HG03139 (cell line): ENCODE data around the gene SH3BP1.

Source experiments
- ATAC-seq: cut with Tn5 transposase; IDR thresholded peaks from one replicate; pipeline ENCODE4 v1.9.1; 2021; ENCODE audit not compliant: unreplicated experiment

The SH3BP1 gene

DNA sequence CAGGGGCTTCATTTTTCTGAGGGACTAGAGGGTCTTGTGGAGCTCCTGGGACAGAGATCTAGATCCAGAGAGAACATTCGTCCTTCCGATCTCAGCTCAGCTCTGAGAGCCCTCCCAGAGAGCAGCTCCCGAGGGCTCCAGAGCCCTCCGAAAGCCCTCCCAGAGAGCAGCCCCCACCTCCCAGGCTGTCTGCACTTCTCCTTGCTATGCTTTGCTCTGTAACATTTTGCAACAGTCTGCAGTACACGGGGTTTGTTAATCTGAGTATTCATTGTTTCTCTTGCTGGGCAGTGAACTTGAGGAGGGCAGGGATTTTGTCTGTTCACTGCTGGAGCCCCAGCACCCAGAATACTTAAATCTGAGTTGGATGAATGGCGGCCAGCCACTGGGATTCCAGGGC, 28.3 kb upstream of the SH3BP1 start:
- no peak for ATAC-seq

- ATAC-seq: no peak
Observed at GRCh38 chr22:37616201-37617083, 23.0 kb upstream of the SH3BP1 start.

- ATAC-seq: no peak
Observed at GRCh38 chr22:37617431-37617830, 22.0 kb upstream of the SH3BP1 start.

- no peak for ATAC-seq
Observed at GRCh38 chr22:37618072-37618656, 21.3 kb upstream of the SH3BP1 start.

DNA sequence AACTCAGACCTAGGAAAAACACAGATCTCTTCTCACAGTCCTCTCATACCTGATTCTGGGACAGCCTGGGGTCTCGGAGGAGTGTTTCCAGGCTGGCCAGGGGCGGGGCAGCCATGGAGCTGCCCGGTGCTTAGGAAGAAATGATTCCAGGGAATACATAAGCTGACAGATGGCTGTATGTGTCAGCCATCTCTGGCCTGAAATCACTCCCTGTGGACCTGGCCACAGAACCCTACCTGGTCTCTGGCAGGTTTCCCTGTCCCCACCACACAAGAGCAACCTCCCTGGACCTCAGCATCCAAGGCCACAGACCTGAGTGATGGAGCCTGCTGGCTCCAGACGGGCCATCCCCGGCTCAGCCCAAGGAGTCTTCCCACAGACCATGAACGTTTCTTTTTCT, 20.8 kb upstream of the SH3BP1 start:
- no peak for ATAC-seq

DNA sequence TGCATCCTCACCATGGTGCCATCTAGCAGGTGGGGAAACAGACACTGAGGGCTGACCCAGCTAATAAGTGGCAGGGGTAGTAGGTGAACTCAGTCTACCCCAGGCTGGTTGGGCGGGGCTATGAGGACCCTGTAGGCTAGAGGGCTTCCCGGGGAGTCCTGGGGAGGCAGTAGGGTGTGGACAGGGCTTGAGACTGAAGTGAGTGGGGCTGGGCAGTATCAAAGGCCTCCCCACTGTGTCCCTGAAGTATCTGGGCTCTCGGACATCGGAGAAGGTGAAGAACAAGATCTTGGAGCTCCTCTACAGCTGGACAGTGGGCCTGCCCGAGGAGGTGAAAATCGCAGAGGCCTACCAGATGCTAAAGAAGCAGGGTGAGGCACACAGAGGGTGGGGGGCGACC, 19.5 kb upstream of the SH3BP1 start:
- ATAC-seq: no peak

GRCh38 chr22:37621352-37621860, 18.1 kb upstream of the SH3BP1 start:
- no peak for ATAC-seq

- no peak for ATAC-seq
Observed at GRCh38 chr22:37623075-37624016, 16.1 kb upstream of the SH3BP1 start.

GRCh38 chr22:37624017-37624365, 15.5 kb upstream of the SH3BP1 start:
- no peak for ATAC-seq

DNA sequence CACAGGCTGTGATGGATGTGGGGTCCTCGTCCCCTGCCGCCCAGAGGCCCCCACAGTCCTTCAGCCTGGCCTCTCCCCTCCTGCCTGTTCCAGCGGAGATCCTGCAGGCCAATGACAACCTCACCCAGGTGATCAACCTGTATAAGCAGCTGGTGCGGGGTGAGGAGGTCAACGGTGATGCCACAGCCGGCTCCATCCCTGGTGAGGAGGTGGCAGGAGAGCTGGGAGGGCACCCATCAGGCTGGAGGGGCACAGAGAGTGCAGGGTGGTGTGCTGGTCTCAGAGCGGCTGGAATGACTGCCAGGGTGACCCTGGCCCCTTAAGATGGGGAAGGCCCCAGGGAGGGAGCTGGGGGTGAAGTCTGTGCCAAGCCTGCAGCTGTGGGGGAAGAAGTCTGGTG, 14.6 kb upstream of the SH3BP1 start:
- no peak for ATAC-seq

- ATAC-seq: no peak
Observed at GRCh38 chr22:37625737-37626136, 13.7 kb upstream of the SH3BP1 start.

GRCh38 chr22:37626144-37626543, 13.3 kb upstream of the SH3BP1 start:
- ATAC-seq: no peak

GRCh38 chr22:37626556-37627075, 12.9 kb upstream of the SH3BP1 start:
- ATAC-seq: no peak

- ATAC-seq: no peak
Observed at GRCh38 chr22:37627121-37627520, 12.3 kb upstream of the SH3BP1 start.

GRCh38 chr22:37627545-37627944, 11.9 kb upstream of the SH3BP1 start:
- ATAC-seq: no peak

DNA sequence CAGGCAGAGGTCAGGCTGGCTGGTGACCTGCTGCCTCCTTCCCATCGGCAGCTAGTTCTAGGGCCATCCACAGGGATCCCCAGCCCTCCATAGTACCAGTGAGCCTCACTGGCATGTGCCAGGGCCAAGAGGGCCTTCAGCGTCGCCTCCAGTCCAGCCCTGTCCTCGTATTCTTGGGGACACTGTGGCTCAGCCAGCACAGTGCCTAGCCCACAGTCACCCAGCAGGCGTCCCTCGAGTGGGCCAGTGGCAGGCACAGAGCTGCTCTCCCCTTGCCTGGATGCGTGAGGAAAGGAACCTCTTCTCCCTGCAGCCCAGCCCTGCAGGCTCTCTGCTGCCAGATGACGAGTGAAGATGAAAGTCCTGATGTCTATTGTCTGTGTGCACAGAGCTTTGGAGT, 10.6 kb upstream of the SH3BP1 start:
- no peak for ATAC-seq

DNA sequence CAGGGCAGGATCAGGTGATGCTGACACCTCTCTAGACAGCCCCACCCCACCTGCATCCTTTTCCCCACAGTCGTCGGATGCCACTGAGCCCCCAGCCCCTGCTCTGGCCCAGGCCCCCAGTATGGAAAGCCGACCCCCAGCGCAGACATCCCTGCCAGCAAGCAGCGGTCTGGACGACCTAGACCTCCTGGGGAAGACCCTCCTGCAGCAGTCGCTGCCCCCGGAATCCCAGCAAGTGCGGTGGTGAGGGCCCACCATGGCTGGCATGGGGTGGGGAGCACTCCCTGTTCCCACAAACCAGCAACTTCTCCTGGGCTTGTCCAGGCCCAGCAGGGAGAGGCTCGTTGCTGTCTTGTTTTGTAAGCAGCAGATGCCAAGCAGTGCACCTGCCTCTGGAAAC, 9.5 kb upstream of the SH3BP1 start:
- ATAC-seq: no peak

DNA sequence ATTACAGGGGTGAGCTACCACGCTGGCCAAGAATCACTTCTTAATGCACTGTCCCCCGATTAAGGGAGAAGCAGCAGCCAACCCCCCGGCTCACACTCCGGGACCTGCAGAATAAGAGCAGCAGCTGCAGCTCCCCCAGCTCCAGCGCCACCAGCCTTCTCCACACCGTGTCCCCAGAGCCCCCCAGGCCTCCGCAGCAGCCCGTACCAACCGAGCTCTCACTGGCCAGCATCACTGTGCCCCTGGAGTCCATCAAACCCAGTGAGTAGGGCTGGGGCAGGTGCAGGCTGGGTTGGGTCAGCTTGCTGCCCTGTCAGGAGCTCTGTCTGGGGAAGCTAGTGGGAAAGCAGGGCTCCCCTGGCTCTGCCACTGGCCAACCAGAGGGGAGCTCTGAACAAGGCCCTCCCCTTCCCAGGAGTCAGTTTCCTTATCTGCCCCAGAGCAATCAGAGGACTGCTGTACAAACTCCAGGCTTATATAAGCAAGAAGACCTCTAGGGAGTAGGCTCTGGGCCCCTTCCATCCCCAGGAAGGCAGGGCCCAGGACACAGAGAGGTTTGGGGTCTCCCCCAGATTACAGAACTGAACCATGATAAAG, 8.5 kb upstream of the SH3BP1 start:
- no peak for ATAC-seq

DNA sequence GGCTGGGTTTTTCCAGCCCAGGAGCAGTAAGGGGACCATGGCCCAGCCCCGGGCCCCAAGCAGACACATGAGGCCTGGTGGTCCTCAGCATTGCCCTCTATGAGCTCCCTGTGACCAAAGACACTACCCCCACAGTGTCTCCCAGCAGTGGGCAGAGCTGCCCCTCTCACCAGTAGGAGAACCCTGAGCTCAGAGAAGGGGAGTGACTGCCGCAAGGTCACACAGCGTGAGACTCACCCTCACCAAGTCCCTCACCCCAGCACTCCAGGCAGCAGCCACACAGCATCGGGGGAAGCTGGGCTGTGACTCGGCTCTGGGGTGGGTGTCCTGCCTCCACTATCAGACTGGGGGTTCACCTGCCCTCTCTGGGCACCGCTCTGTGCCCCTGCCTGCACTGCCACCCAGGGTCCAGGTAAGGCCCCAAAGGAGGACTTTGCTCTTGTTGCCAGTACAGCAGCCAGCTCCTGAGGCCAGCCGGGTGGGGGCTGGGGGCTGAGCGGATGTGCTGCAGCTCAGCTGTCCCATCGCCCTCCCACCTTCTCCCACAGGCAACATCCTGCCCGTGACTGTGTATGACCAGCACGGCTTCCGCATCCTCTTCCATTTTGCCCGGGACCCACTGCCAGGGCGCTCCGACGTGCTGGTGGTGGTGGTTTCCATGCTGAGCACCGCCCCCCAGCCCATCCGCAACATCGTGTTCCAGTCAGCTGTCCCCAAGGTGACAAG, 7.9 kb upstream of the SH3BP1 start:
- no peak for ATAC-seq
